HG02623 (cell line): ENCODE results near the gene BRD4.

Source experiments
- ATAC-seq: cut with Tn5 transposase; IDR thresholded peaks from one replicate; pipeline ENCODE4 v1.9.1; 2021; ENCODE audit warnings: moderate library complexity; ENCODE audit not compliant: unreplicated experiment

BRD4 gene

GRCh38 chr19:15316498-15316897, 15.8 kb downstream of the BRD4 start:
- no peak for ATAC-seq

DNA sequence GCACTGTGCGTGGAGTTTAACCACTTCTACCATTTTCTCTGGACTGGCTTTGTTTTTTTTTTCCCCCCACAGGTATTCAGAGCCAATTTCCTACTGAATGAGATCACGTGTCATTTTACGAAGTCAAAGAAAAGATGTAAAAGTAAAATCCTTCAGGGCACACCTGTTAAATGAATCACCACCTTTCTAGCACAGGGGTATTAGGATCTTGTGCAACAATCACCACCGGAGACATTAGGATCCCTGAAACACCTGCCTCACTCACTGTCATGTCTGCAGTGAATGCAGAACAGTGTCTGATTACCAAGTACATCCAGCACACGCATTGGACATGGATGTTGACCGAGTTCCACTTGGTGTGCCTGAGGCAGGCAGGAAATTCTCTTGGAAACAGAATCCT, 17.2 kb downstream of the BRD4 start:
- ATAC-seq = no peak

GRCh38 chr19:15313649-15314279, 18.6 kb downstream of the BRD4 start:
- ATAC-seq = no peak

GRCh38 chr19:15307169-15307568, 25.2 kb downstream of the BRD4 start:
- no peak for ATAC-seq

GRCh38 chr19:15305582-15306334, 26.6 kb downstream of the BRD4 start:
- ATAC-seq = no peak

DNA sequence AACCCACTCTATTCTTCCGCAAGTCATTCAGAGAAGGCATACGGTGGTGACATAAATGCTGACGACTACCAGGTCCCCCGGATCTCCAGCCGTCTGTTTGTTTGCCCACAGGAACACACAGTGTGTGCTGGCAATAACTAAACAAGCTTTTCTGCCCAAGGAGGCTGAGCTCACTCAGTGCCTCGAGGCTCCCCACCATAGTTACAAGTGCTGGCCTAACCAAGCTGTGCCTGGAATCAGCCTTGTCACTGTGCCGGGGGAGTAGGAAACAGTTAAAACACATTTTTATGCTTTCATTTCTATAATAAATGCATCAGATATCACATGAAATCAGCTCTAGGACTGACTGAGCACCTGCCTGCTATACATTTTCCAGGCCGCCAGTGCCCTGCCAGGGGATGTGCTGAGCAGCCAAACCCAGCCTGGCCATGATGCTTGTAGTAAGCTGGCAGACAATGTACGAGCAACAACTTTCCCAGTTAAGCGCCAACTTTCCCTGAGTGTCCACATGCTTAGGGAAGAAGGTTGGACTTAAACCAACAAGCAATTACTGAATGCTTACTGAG, 28.1 kb downstream of the BRD4 start:
- no peak for ATAC-seq

GRCh38 chr19:15303105-15303780, 29.1 kb downstream of the BRD4 start:
- ATAC-seq = no peak

DNA sequence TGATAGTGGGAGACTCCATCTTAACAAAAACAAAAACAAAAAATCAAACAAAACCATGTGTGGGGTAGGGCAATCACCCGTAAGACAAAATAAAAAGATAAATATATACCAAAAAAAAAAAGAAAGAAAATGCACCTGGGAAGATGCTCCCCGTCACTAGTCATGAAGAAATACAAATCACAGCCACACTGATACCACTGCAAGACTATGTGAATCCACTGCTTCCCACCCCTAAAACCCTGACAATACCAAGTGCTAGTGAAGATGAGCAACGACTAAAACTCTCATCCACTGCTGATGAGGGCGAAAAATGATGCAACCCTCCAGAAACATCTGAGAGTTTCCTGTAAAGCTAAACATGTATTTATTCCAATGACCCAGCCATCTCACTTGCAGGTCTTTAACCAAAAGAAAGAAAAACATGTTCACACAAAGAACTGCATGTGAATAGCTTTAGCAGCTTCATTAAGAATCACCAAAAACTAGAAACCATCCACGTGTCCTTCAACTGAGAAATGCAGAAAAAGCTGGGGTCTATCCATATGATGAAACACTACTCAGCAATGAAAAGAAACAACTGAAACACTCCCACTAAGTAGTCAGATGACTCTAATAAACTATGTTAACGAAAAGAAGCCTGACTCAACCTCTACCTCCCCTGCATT, 31.7 kb downstream of the BRD4 start:
- ATAC-seq = no peak

- ATAC-seq = no peak
These were observed 32.5 kb downstream of the BRD4 start for GRCh38 chr19:15299568-15300409.

DNA sequence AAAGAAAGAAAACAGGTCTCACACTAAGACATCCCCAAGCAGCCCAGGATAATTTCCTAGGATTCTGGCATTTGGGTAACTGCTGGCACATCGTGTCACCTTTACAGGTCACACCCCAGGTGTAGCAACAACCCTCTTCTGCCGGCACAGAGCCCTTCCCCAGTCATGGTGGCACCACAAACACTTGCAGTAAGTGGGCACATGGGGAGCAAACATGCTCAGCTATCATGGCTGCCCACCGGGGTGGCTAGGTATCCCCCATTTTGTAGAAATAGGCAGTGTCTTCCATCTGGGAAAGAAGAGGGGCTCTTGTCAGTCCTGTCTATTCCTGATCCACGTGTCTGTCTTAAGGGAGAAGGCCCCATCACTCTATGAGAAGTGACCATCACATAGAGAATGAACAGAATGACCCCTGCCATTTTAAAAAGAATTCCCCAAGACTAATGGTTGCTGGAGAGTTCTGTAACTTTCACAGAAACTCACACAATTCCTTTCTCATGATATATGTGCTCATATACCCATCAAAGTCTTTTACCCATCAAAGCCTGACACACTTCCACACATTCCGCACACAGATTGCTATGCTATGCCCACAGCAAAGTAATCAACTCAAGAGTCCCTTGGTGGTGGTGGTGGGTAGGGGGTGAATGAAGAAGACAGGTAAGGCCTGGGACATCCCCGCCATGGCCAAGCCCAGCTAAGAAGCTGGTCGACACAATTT, 33.3 kb downstream of the BRD4 start:
- ATAC-seq = no peak

DNA sequence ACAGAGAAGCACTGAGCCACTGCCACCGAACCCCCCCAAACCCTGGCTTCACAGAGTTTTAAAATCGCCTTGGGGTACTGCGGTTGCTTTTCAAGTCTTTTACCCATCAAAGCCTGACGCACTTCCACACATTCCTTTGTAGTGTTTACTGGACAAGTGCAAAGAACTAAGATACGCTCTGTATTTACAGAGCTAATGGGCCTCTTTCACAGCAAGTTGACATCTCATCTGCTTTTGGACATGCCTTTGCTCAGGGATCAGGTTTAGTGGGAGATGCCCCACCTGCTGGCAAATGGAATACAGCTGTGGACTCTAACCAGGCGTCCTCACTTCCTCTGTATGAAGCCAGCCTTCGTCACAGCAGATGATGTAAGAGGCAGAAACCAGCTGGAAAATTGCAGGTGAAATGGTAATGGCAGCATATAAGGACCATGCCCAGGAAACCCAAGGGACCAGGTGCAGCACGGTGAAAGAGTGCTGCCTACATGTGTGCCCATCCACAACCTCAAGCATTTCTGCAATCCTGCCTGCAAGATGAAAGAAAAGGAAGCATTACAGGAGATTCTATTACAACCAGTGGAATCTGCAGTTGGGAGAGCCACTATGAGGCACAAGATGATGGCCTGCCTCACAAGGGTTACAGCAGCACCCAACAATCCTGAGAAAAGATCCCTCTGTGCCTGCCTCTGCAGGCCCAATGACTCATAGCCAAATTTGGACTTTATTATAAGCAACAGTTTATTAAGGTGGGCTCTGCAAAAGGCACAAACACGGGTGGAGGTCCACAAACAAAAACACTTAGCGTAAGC, 34.7 kb downstream of the BRD4 start:
- ATAC-seq = no peak

DNA sequence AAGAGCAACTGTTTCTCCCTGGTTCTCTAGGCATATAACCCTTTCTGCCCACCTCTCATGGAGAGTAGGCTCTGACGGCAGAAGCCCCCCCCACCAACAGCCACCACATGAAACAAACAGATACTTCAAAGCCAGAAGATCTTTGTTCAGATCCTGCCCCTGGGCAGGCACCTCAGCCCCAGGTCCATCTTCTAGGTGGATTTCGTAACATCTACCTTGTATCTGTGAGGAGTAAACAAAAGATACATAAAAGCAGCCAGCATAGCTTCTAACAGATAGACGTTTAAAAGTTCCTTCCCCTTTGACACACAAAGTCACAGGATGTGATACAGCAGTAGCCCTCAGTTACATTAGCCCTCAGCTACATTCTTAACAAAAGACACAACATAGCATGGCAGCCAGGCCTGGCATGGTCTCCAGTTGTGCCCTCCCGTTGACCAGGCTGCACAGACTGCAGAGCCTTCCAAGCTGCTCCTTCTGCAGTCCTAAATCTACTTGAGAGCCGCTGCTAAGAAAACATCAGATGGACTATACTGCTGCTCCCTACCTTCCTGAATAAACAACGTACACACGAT, 35.4 kb downstream of the BRD4 start:
- no peak for ATAC-seq

DNA sequence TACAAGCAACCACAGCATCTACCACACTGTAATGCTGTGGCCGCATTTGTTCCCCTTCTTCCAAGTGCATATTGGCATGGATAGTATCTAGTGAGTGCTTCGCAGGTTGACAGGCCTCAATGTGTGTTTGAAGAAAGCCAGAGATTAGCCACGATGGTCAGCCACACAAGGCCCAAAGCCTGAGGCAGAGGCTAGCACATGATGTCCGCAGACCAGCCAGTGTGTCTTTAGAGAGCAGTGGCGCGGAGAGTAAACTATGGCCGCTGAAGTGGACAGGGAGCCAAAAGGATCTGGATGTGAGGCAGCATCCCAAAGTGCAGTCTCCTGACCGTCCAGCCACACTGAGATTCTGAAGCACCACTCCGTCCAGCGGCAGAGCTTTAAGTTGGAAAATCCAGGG, 36.0 kb downstream of the BRD4 start:
- no peak for ATAC-seq

DNA sequence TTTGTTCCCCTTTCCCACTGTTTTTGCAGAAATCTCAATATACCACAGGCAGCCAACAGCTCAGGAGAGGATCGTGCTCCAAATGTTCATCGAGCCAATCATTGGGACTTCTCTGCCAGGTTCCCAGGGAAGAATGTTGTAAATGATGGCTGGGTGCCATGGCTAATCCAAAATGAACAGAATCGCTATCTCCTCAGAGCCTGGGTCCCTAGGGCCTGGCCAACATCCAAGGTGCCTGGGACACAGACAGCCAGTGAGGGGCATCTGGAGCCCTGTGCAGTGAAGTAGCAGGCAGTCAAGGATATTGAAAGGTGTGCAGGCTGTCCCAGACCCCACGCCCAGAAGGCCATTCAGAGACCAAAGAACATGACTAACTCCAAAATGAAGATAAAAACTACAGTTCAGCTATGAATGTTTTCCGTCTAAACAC, 37.8 kb downstream of the BRD4 start:
- no peak for ATAC-seq

DNA sequence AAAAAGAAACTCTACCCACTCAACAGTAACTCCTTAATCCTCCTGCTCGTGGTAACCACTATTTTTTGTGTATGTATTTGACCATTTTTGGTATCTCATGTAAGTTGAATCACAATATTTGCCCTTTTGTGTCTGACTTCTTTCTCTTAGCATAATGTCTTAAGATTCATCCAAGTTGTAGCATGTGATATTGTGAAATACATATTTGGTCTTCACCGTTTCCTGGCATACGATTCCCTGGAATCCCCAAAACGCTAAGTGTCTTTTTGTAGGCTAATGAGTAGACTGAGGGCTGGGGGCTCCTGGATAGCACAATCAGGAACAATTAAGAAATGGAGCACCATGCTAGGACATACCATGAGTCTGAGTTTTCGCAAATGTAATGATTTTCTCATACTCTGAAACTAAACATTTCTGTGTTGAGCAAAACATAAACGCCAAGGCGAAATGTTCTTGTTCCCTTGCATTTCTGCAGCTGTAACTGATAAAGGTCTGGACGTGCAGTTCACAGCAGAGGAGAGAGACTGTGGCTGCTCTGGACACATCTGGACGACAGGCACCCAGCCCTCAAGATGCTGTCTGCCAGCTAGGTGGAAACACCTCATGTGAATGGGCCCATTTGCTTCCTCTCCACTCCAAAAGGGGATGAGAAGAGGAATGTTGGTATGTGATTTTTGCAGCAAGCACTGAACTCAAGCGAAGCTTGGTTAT, 38.4 kb downstream of the BRD4 start:
- no peak for ATAC-seq

GRCh38 chr19:15292847-15293582, 39.3 kb downstream of the BRD4 start:
- no peak for ATAC-seq

GRCh38 chr19:15292140-15292539, 40.2 kb downstream of the BRD4 start:
- no peak for ATAC-seq
